OCI-LY3 (cell line): ENCODE measurements around the gene FBXO47.

Experiments
- CTCF ChIP-seq: fragments of 200-600, 300-600 bp; sonication (generic); IDR thresholded peaks from 2 replicates; pipeline ENCODE4 v1.5.1; 2014; ENCODE audit warnings: antibody characterized with exemption, low read length, low read depth
- EZH2phosphoT487 ChIP-seq: fragments of 200-600 bp; shearing (Covaris generic); IDR thresholded peaks from 2 replicates; pipeline ENCODE4 v1.6.1; 2018; ENCODE audit warnings: antibody characterized with exemption, mixed run types, low read depth

- TF ChIP-seq CTCF (no peak), EZH2phosphoT487 (no peak)
Observed at GRCh38 chr17:38900978-38901656, 66.1 kb downstream of the FBXO47 start.
